HG03457 (cell line): ENCODE data around the gene ZNF579.

ENCODE experiments used
- ATAC-seq: cut with Tn5 transposase; IDR thresholded peaks from one replicate; pipeline ENCODE4 v1.9.1; 2021; ENCODE audit warnings: moderate number of reproducible peaks; ENCODE audit not compliant: unreplicated experiment

The ZNF579 gene

DNA sequence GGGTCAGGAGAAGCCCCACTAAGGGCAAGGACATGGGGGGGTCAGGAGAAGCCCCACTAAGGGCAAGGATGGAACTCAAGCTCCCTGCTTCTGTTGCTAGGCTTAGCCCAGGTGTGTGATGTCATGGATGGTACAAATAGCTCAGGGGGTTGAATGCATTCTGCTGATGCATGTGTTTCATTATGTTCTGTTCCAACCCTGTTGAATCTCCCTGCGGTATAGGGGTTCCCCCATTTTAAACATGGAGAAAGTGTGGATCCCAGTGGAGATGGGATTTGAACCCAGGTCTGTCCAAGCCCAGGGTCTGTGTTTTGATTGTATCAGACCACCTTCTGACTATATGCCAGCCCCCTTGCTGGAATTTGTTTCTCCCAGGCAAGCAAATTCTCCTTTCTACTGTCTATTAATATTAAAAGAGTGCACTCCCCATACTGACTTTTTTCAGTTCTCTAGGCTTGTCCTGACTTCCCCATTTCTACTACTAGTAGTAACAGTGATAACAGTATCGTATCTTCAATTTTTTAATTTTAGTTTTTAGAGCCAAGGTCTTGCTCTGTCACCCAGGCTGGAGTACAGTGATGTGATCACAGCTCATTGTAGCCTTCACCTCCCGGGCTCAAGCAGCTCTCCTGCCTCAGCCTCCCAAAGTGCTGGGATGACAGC is 31.5 kb upstream of the ZNF579 start:
- no peak for ATAC-seq

DNA sequence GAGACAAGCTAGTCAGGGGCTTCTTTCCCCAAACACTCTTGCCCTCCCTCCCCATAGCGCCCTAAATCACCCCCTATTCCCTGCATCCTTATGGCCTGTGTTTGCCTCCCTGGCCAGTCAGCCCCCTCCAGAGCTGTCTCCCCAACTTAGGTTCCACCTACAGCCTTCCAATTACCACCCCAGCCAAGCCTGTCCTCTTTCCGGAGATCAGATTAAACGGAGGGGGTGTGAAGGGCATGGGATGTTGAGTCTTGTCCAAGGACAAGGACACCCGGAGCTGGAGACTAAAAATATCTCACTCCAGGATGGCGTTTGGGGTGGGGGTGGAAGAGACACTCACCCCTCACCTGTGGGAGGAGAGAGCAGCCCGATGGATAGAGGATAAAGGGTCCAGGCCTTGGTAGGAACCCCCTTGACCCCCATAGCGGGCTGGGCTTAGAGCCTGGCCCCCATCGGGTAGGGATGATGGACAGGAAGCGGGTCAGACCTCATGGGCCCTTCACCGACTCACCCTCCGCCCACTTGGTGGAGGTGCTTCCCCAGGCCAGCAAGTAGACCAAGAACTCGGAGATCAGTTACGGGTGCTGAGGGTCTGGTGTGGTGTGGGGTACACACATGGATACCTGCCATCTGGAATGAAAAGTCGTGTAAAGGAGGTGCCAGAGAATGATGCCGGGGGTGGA is 30.8 kb upstream of the ZNF579 start:
- no peak for ATAC-seq

DNA sequence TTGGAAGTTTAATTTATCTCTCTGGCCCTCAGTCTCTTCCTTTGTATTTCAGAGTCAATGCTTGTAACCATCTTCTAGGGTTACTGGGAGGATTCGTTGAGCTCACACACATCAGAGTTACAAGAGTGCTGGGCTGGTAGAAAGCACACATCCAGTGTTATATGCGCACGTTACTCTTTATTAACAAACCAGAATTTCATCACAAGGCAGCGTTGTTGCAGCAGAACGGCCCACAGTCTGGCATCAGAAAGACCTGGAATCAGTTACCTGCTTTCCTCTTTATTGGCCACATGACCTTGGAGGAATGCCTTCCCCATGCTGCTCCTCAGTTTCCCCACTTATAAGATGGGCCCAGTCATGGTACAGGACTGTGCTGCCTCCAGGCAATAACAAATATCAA is 28.7 kb upstream of the ZNF579 start:
- ATAC-seq = no peak

DNA sequence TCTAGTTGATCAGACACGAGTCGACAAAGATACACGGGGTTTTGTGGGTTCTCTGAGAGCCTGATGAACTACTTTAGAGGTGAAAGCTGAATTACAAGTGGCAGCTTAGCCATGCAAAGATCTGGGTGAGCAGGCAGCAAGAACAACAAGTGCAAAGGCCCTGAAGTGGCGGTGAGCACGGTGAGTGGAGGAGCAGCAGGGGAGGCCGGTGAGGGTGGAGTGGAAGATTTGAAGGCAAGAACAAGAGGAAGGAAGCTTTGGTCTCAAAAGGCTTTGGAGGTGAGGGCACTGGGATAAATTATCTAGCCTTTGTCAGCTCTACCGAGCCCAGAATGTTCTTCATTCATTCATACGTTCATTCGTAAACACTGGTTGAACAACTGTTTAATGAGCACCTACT is 26.2 kb upstream of the ZNF579 start:
- ATAC-seq = no peak

DNA sequence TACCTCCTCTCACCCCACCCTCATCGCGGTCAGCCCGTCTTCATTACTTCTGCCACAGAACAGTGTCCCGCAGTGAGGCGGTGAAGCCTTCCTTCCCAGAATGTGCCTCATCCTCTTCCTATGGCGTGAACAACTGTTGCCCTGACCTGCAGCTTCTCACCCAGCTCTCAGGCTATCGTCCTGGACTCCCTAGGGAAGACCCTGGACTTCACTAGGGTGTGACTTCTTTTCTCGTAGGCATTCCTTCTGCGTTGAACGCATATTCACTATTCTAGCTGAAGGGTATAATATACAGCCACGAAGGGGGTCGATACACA is 25.8 kb upstream of the ZNF579 start:
- ATAC-seq = no peak

DNA sequence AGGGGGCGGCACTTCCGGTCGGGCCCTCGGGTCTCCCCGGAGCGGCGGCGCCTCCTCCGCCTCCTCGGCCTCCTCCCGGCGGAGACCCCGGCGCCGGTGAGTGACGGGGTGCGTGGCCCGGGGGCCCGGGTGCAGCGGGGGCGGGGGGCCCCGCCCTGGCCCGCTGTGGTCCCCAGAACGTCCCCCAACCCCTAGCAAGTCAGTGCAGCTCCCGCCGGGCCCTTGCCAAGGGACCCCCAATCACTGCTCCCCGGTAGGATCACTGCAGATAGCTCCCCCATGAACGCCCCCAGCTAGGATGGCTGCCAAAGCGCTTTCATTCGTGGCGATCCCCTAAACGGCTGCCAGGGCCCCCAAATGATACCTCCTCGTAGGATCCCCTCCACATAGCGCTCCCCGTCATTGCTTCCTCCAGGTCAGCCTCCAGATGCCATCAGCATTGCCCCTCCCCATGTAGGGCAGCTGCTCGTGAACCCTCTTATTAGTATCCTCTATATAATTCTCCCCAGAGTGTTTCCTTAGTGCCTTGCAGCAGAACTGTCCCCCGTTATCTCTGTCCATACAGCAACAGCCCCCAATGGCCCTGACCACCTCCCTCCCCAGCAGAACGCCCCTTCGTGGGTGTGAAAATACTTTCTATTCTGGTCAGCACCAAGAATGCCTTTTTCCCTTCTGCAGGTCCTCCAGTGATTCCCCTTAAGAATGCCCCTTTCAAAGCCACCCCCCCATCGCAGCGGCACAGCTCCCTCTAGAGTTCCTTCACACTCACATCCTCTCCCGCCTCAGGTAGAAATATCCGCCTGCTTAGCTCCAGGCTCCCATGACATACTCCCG is 25.2 kb upstream of the ZNF579 start, which contains the start of gene ZNF865:
ZNF865 (plus strand) TSS at position 11 of the 834 bp plus-strand sequence. CDS start 7,972 bp downstream, outside the sequence.
- ATAC-seq = no peak

DNA sequence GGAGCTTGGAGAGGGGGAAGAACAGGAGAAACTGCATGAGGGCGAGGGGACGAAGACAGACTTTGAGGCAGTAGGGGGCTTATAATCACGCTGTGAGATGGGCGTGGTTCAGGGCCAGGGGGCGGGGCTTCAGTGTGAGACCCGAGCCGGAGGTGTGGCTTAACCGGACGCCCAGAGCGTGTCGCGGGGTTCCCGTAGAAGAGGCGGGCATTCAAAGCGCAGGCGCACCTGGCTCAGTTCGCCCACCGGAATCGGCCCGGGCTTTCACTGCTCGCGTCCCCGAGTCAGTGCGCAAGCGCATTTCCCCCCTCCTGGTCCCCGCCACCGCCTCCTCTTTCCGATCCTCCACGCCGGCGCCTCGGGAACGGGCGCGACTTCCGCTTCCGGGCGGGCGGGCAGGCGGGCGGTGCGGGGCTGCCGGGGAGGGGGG is 24.6 kb upstream of the ZNF579 start:
- ATAC-seq = peak; percentile 41

DNA sequence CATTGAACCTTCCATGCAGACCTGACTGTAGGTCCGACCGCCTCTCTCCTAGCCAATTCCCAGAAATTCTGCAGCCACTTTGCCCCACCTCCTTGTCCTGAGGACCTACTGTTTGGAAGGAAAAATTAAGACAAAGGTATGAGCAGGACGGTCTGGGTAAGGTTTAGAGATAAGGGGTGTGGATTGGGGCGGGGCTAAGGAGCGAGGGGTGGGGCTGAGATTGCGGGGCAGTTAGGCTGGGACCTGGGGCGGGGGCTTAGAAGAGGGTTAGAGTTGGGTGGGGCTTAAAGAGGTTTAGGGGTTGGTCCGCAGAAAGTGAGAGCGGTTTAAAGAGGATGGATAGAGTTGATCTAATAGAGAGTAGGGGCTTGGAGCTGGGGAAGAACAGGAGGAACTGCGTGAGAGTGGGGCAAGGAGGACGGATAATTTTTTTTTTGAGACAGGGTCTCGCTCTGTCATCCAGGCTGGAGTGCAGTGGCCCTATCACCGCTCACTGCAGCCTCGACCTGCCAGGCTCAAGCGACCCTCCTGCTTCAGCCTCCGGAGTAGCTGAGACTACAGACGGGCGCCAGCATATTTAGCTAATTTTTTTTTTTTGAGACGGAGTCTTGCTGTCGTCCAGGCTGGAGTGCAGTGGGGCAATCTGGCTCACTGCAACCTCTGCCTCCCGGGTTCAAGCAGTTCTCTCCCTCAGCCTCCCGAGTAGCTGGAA is 23.1 kb upstream of the ZNF579 start:
- no peak for ATAC-seq

DNA sequence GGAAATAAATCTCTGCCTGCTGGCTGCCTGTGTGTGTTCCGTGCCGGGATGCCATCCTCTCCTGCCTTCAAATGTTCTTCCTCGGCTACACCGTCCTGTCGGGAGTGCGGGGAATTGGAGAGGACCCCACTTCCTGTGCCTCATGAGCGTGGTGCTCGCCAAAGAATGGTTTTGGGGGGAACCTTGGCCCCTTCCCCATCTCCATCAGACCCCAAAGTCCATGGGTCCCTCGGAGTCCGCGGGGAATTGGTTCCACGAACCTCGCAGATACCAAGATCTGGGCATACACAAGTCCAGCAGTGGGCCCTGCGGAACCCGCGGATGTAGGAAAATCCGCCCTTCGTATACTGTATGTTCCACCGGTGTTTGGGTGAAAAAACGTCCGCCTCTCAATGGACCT is 22.5 kb upstream of the ZNF579 start:
- ATAC-seq = no peak

DNA sequence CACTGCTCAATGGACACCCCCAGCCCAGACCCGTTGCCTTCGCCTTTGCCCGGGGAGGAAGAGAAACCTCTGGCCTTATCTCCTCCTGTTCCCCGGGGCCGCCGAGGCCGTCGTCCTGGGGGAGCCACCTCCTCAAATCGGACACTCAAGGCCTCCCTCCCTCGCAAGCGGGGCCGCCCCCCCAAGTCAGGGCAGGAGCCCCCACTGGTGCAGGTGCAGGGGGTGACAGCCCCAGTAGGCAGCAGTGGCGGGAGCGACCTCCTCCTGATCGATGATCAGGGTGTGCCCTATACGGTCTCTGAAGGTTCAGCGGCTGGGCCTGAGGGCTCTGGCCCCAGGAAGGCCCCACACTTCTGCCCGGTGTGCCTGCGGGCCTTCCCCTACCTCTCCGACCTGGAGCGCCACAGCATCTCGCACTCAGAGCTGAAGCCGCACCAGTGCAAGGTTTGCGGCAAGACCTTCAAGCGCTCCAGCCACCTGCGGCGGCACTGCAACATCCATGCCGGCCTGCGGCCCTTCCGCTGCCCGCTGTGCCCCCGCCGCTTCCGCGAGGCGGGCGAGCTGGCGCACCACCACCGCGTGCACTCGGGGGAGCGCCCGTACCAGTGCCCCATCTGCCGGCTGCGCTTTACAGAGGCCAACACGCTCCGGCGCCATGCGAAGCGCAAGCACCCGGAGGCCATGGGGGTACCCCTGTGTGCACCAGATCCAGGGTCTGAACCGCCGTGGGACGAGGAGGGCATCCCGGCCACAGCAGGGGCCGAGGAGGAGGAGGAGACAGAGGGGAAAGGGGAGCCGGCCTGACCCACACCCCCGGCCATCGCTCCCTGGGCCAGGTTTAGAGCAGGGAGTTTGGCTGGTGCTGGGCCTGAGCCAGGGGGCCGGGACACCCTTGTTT is 21.7 kb upstream of the ZNF579 start:
- no peak for ATAC-seq

DNA sequence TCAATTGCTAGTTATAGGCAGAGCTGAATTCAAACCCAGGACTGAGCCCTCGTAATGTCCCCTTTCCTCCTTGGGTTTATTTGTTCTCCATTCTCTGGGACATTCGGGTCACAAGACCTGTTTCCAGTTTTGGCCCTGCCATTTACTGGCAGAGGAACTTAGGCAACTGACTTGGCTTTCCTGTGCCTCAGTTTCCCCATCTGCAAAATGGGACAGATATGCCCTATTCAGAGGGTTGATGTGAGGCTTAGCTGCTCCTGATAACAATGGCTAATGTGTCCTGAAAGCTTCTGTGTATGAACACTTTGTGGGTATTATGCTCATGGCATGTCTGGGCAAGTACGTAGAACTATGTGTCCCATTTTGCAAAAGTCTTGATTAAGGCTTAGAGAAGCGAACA is 20.4 kb upstream of the ZNF579 start:
- no peak for ATAC-seq

DNA sequence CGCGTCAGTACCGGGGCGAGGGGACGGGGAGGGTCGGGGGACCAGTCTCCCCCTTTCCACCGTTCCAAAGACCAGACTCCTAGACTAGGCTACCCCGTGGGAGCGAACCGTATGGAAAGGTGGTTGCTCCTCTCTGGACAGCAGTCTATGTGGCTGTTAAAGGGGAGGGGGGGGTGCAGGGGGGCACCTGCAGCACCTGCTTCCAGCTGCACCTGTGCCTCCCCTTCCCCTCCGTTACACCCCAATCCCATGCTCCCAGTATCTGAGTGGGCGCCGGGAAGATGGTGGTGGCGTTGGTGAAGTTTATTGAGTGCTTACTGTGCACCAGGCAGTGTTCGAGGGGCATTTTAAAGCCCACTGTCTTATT is 20.0 kb upstream of the ZNF579 start:
- ATAC-seq = no peak

DNA sequence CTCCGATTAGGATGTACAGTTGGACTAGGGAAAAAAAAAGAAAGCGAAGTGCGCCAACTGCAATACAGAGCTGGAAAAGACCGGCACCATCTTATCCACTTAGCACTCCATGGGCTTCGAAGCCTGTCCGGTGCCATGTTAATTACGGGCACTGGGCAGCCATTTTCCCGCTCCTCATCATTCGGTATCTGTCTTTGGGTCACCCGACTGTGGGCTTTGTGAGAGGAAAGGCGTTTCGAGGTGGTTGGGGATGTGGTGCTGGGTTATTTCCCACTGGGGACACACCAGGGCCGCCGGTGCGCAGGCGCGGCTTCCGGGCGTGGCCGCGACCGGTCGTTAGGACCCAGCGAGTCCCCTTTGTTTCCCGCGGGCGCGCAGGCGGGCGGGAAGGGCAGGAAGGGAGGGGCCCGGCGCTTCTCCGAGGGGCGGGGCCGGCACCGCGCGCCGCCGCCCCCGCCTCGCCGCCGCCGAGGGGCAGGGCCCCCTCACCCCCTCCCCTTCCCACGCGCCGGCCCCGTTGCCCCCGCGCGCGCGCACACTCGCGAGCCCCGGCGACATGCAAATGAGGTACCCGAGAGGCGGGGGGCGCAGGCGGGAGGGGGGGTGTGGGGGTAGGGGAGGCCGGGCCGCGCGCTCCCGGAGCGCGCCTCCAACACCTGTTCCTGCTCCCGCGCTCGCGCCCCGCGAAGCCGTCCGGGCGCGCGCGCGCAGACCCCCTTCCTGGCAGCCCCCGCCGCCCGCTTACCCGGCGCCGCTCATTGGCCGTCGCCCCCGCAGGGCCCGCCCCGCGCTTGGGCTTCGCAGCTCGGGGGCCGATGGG is 19.4 kb upstream of the ZNF579 start, which contains the start of gene ZNF524:
ZNF524 (plus strand) TSS at position 447 of the 820 bp plus-strand sequence. CDS start 1,825 bp downstream, outside the sequence.
- ATAC-seq = peak; percentile 31

DNA sequence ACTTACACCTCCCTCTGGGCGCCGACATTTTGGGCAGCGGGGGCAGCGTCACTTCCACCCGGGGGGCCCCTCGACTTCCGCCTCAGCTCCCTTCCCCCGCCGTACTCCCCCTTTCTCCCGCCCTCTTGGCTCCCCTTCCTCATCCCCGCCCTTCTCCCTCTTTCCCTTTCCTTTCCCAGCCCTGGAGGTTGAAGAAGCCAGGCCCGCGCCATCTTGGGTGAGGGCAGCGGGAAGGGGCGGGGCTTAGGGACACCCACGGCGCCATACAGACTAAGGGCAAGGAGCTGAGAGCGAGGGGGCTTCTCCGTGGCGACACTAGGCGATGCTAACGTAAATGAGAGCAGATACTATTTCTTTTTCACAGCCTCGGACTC is 18.8 kb upstream of the ZNF579 start, which contains the start of gene FIZ1:
FIZ1 (minus strand) TSS at position 50 of the 374 bp plus-strand sequence. CDS start 1,652 bp downstream, outside the sequence.
- peak; percentile 34 for ATAC-seq

DNA sequence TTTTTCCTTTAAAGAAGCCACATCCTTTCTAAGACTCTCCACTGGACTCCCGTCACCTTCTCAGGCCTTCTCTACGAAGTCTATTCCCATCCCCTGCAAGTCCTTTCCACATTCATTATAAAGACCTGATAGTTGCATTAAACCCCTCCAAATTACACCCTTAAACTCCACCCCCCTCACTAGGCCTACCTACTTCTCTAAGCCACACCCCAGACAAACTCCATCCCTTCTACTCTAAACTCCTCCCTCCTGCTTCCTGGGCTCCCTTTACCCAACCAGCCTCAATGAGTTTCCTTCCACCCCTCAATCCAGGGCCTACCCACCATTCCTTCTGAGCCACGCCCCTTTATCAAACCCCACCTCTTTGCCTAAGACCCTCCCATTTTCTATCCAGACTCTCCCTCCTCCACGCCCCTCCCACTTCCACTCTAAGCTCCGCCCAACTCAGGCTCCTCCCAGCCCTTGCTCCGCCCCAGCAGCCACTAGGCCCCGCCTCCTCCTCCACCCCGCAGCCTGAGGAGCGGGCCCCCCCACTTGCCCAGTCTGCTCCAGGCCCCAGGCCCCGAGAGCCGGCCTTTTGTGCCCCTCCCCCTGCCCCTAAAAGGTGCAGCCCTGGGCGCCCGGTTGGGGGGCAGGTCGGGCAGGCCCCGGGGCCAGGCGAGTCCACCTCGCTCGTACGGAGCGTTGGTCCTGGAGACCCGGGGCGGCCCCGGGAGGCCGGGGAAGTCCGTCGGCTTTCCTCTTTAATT is 18.2 kb upstream of the ZNF579 start:
- ATAC-seq = peak; percentile 38

DNA sequence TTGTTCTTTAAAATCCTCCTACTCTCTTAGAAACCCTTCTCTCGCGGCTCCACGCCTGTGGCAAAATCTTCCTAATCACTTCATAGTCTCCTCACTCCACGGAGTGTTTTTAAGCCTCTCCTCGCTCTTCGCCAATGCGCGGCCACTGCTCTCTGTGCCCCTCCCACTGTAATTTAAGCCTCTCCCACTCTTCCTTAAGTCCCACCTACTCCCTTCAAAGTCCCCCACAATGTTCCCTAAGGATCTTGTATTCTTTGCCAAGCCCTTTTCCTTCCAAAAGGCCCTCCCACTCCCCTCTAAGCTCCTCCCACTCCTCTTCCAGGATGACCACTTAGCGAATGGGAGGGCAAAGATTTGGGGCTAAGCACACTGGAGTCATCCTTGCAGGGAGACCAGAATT is 17.4 kb upstream of the ZNF579 start:
- no peak for ATAC-seq

DNA sequence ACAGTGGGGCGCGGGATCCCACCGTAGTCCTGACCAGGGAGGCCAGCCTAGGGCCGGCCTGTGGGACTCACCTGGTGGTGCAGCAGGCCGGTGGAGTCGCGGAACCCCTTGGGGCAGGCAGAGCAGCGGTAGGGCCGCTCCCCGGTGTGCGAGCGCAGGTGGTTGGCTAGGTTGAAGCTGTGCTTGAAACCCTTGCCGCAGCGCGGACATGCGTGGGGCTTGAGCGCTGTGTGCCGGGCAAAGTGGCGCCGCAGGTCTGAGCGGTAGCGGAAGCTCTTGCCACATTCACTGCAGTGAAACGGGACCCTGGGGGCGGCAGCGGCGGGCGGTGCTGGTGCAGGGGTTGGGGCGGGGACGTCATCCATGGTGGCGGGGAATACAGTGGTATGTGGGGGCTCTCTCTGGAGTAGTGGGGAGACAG is 16.9 kb upstream of the ZNF579 start:
- no peak for ATAC-seq

DNA sequence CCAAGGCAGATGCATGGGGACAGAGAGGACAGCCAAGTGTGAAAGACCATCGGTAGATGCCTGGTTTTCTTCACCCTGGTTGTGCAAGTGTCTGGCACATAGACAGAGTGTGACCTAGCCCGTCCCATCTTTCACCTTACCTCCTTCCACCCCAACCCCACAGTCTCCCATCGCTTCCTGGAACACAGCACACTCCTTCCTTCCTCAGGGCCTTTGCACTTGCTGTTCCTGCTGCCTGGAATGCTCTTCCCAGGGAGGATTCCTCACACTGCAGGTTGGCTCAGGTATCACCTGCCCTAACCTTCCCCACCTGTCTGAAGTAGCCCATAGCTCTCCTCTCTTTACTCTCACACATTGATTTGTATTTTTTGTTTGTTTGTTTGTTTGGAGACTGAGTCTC is 15.7 kb upstream of the ZNF579 start:
- no peak for ATAC-seq
